Neural cell (in vitro differentiated cells): ENCODE results near the gene MRTFA. TPM values are rescaled to one million over a fixed set of nuclear protein-coding genes. Genes with fewer than 3 reads are reported as not detected.

ENCODE experiments used
- H2AFZ ChIP-seq: fragments of 200-600, 300-800 bp; sonication (generic), shearing (Covaris generic); 2 replicates; pipeline ENCODE4 v1.6.0; 2014; ENCODE audit warnings: low read depth, mild to moderate bottlenecking, antibody characterized with exemption, low read length, moderate library complexity
- H3F3A ChIP-seq: fragments of 200-600 bp; shearing (Covaris generic); 2 replicates; pipeline ENCODE4 v1.6.1; 2016; ENCODE audit warnings: mild to moderate bottlenecking, moderate library complexity, mixed read lengths, antibody characterized with exemption, low read length; ENCODE audit not compliant: insufficient read depth, poor library complexity, severe bottlenecking
- H3K27ac ChIP-seq: fragments of 200-600, 300-800 bp; sonication (generic), shearing (Covaris generic); 2 replicates; pipeline ENCODE4 v1.5.1; 2014; ENCODE audit warnings: mild to moderate bottlenecking, low read length, moderate library complexity
- H3K27me3 ChIP-seq: fragments of 300-800, 200-600 bp; sonication (generic), shearing (Covaris generic); 2 replicates; pipeline ENCODE4 v1.6.0; 2014; ENCODE audit warnings: mild to moderate bottlenecking, low read depth, low read length, moderate library complexity; ENCODE audit not compliant: insufficient read depth
- H3K36me3 ChIP-seq: fragments of 300-800, 200-600 bp; sonication (generic), shearing (Covaris generic); 2 replicates; pipeline ENCODE4 v1.5.1; 2014; ENCODE audit warnings: mild to moderate bottlenecking, antibody characterized with exemption, low read length, moderate library complexity; ENCODE audit not compliant: insufficient read depth
- H3K4me2 ChIP-seq: fragments of 300-800, 200-600 bp; sonication (generic), shearing (Covaris generic); 2 replicates; pipeline ENCODE4 v1.6.0; 2014; ENCODE audit warnings: mild to moderate bottlenecking, low read length
- H3K4me3 ChIP-seq: fragments of 300-800, 200-600 bp; sonication (generic), shearing (Covaris generic); 2 replicates; pipeline ENCODE4 v1.5.1; 2014; ENCODE audit warnings: mild to moderate bottlenecking, low read length, moderate library complexity
- H3K79me2 ChIP-seq: fragments of 200-600 bp; shearing (Covaris generic); replicated peaks from 2 replicates; pipeline ENCODE4 v1.6.0; 2014; ENCODE audit warnings: mild to moderate bottlenecking, low read length, moderate library complexity; ENCODE audit not compliant: insufficient read depth
- H3K9ac ChIP-seq: fragments of 300-800, 200-600 bp; sonication (generic), shearing (Covaris generic); 2 replicates; pipeline ENCODE4 v1.6.1; 2016; ENCODE audit warnings: mild to moderate bottlenecking, low read length, mixed read lengths
- H3K9me2 ChIP-seq: fragments of 200-600 bp; shearing (Covaris generic); 2 replicates; pipeline ENCODE4 v1.6.1; 2016; ENCODE audit warnings: mild to moderate bottlenecking, low read length, mixed read lengths; ENCODE audit not compliant: insufficient read depth
- H3K9me3 ChIP-seq: fragments of 200-600, 300-800 bp; sonication (generic), shearing (Covaris generic); 2 replicates; pipeline ENCODE4 v1.6.1; 2016; ENCODE audit warnings: mild to moderate bottlenecking, mixed run types, low read length, moderate library complexity, mixed read lengths
- H4K20me1 ChIP-seq: fragments of 200-600 bp; shearing (Covaris generic); 2 replicates; pipeline ENCODE4 v1.6.1; 2016; ENCODE audit warnings: mild to moderate bottlenecking, mixed run types; ENCODE audit not compliant: insufficient read depth
- EP300 ChIP-seq: fragments of 450-650 bp; conservative IDR thresholded peaks from 2 replicates; pipeline ENCODE4 v1.6.1; 2014; ENCODE audit warnings: antibody characterized with exemption, mild to moderate bottlenecking, moderate library complexity; ENCODE audit not compliant: poor library complexity, severe bottlenecking
- EZH2 ChIP-seq: fragments of 200-600, 300-800 bp; shearing (Covaris generic), sonication (generic); IDR thresholded peaks from 2 replicates; pipeline ENCODE4 v1.6.1; 2014; ENCODE audit warnings: antibody characterized with exemption, low read length, borderline replicate concordance, mild to moderate bottlenecking; ENCODE audit not compliant: insufficient read depth, poor library complexity, severe bottlenecking
- MXI1 ChIP-seq: fragments of 450-650 bp; conservative IDR thresholded peaks from 2 replicates; pipeline ENCODE4 v1.6.1; 2014; ENCODE audit warnings: antibody characterized with exemption, mild to moderate bottlenecking; ENCODE audit not compliant: poor library complexity, severe bottlenecking
- POLR2AphosphoS5 ChIP-seq: IDR thresholded peaks from 2 replicates; pipeline ENCODE4 v1.6.1; 2012
- RAD21 ChIP-seq: fragments of 450-650 bp; conservative IDR thresholded peaks from 2 replicates; pipeline ENCODE4 v1.6.1; 2014; ENCODE audit warnings: antibody characterized with exemption, mild to moderate bottlenecking, moderate library complexity
- SMC3 ChIP-seq: fragments of 450-650 bp; conservative IDR thresholded peaks from 2 replicates; pipeline ENCODE4 v1.6.1; 2014; ENCODE audit warnings: antibody characterized with exemption, mild to moderate bottlenecking, moderate library complexity; ENCODE audit not compliant: poor library complexity
- TAF1 ChIP-seq: IDR thresholded peaks from 2 replicates; pipeline ENCODE4 v1.6.1; 2012; ENCODE audit warnings: low read depth
- polyA plus RNA-seq: library from polyadenylated mRNA; depleted of rRNA; stranded (reverse); fragments of >200 nt; gene quantifications from 2 replicates; pipeline ENCODE4 v1.2.3, GENCODE V29; 2014
- TF ChIP-seq, protein P1 (sequence below): fragments of 450-650 bp; IDR thresholded peaks from 2 replicates; pipeline ENCODE4 v1.5.1; 2014; ENCODE audit warnings: antibody characterized with exemption, mild to moderate bottlenecking, moderate library complexity; ENCODE audit not compliant: poor library complexity, severe bottlenecking
- TF ChIP-seq, protein P2 (sequence below): IDR thresholded peaks from 2 replicates; pipeline ENCODE4 v1.6.1; 2012; ENCODE audit warnings: borderline replicate concordance

MRTFA gene
- polyA plus RNA-seq, 1 donor from 2014 or later, result 19.3 TPM

DNA sequence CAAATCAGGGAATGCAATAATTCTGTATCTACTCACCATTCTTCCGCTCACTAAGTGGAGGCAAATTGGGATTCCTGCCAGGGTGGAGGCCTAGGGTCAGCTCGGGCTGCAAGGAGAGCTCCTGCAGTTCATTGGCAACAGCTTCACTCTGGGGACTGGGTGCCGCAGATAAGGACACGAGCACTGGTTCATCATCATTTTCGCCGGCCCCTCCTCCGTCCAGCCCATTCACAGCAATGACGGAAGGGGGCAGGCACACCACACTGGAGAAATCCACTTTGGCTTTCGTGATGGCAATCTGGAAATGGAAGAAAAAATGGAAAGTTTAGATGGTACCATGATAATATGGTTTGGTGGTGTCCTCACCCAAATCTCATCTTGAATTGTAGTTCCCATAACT lies 84.4 kb downstream of the MRTFA start:
- Histone ChIP-seq H3K4me2 (no peak overlapping the region), H2AFZ (no peak overlapping the region), H3K27me3 (no peaks in the 10 kb centered on the region), H4K20me1 (no peaks in the 10 kb centered on the region), H3K4me3 (no peak overlapping the region), H3F3A (no peaks in the 10 kb centered on the region), H3K9ac (no peak overlapping the region), H3K9me2 (no peaks in the 10 kb centered on the region), H3K27ac (no peak overlapping the region), H3K79me2 (no peaks in the 10 kb centered on the region), H3K36me3 (peaks cover 5% of the 10 kb centered on the region), H3K9me3 (no peaks in the 10 kb centered on the region)
- TF ChIP-seq POLR2AphosphoS5 (no peak), EZH2 (no peak), RAD21 (no peak)

DNA sequence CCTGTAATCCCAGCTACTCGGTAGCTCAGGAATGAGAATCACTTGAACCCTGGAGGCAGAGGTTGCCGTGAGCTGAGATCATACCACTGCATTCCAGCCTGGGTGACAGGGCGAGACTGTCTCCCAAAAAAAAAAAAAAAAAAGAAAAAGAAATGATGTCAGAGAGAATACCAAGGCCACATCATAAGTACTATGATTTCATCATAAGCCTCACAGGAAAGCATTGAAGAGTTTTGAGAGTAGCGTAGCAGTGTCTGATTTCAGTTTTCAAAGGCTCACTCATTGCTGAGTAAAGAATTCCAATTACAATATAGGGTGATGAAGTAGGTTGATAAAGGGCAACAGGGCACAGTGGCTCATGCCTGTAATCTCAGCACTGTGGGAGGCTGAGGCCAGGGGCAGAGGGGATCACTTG lies 88.8 kb downstream of the MRTFA start:
- H3K9ac ChIP-seq, result no peak overlapping the region
- no peak overlapping the region for H3K4me2 ChIP-seq
- no peaks in the 10 kb centered on the region for H4K20me1 ChIP-seq
- TF ChIP-seq, protein P1, sequence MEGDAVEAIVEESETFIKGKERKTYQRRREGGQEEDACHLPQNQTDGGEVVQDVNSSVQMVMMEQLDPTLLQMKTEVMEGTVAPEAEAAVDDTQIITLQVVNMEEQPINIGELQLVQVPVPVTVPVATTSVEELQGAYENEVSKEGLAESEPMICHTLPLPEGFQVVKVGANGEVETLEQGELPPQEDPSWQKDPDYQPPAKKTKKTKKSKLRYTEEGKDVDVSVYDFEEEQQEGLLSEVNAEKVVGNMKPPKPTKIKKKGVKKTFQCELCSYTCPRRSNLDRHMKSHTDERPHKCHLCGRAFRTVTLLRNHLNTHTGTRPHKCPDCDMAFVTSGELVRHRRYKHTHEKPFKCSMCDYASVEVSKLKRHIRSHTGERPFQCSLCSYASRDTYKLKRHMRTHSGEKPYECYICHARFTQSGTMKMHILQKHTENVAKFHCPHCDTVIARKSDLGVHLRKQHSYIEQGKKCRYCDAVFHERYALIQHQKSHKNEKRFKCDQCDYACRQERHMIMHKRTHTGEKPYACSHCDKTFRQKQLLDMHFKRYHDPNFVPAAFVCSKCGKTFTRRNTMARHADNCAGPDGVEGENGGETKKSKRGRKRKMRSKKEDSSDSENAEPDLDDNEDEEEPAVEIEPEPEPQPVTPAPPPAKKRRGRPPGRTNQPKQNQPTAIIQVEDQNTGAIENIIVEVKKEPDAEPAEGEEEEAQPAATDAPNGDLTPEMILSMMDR, result no peak
- TF ChIP-seq TAF1 (no peak), RAD21 (no peak), EP300 (no peak), POLR2AphosphoS5 (no peak), MXI1 (no peak), SMC3 (no peak), EZH2 (no peak)
- TF ChIP-seq, protein P2, sequence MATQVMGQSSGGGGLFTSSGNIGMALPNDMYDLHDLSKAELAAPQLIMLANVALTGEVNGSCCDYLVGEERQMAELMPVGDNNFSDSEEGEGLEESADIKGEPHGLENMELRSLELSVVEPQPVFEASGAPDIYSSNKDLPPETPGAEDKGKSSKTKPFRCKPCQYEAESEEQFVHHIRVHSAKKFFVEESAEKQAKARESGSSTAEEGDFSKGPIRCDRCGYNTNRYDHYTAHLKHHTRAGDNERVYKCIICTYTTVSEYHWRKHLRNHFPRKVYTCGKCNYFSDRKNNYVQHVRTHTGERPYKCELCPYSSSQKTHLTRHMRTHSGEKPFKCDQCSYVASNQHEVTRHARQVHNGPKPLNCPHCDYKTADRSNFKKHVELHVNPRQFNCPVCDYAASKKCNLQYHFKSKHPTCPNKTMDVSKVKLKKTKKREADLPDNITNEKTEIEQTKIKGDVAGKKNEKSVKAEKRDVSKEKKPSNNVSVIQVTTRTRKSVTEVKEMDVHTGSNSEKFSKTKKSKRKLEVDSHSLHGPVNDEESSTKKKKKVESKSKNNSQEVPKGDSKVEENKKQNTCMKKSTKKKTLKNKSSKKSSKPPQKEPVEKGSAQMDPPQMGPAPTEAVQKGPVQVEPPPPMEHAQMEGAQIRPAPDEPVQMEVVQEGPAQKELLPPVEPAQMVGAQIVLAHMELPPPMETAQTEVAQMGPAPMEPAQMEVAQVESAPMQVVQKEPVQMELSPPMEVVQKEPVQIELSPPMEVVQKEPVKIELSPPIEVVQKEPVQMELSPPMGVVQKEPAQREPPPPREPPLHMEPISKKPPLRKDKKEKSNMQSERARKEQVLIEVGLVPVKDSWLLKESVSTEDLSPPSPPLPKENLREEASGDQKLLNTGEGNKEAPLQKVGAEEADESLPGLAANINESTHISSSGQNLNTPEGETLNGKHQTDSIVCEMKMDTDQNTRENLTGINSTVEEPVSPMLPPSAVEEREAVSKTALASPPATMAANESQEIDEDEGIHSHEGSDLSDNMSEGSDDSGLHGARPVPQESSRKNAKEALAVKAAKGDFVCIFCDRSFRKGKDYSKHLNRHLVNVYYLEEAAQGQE, result no peak
- no peaks in the 10 kb centered on the region for H3K27me3 ChIP-seq
- H3K9me2 ChIP-seq, result no peaks in the 10 kb centered on the region
- H3K4me3 ChIP-seq, result no peak overlapping the region
- no peak overlapping the region for H3K27ac ChIP-seq
- H2AFZ ChIP-seq, result no peak overlapping the region
- no peaks in the 10 kb centered on the region for H3F3A ChIP-seq
- peaks cover 7% of the 10 kb centered on the region for H3K79me2 ChIP-seq
- H3K36me3 ChIP-seq, result peaks cover 10% of the 10 kb centered on the region
- no peaks in the 10 kb centered on the region for H3K9me3 ChIP-seq

DNA sequence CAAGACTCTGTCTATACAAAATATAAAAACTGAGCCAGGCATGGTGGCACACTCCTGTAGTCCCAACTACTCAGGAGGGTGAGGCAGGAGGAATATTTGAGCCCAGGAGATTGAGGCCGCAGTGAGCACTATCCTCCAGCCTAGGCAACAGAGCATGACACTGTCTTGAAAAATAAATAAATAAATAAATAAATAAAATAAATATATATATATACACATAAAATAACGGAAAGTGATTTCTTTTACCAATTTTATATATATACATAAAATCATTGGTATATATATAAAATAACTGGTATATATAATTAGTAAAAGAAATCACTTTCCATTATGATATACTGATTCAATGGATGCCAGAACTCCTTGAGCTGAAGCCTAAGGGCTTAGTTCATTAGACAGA lies 91.8 kb downstream of the MRTFA start:
- H3K9ac ChIP-seq, result no peak overlapping the region
- peaks cover 7% of the 10 kb centered on the region for H3K79me2 ChIP-seq
- H3K9me3 ChIP-seq, result no peaks in the 10 kb centered on the region
- H3K9me2 ChIP-seq, result no peaks in the 10 kb centered on the region
- TF ChIP-seq MXI1 (no peak), POLR2AphosphoS5 (no peak), SMC3 (no peak), RAD21 (no peak)
- H3K27ac ChIP-seq, result no peak overlapping the region
- no peaks in the 10 kb centered on the region for H4K20me1 ChIP-seq
- peaks cover 5% of the 10 kb centered on the region for H3K36me3 ChIP-seq
- H2AFZ ChIP-seq, result no peak overlapping the region
- H3F3A ChIP-seq, result no peaks in the 10 kb centered on the region
- no peak overlapping the region for H3K4me3 ChIP-seq
- H3K4me2 ChIP-seq, result no peak overlapping the region
- no peaks in the 10 kb centered on the region for H3K27me3 ChIP-seq
